Kidney (tissue), 14 donors: ENCODE data around the gene TMEM200A. TPM values are rescaled to one million over a fixed set of nuclear protein-coding genes. Genes with fewer than 3 reads are reported as not detected.

ENCODE experiments used
- DNase-seq, 5 donors: peaks; one replicate each; pipeline ENCODE4 v3.0.0-alpha.2; 2013 to 2020
- FAIRE-seq: peaks from 2 replicates; lab custom pipeline; 2012; peaks lifted over from hg19 to GRCh38; lab: Jason Lieb, UNC
- H3K27ac ChIP-seq, 2 donors: one replicate each; pipeline ENCODE4 v1.7.0; 2013; ENCODE audit warnings: low read depth in 2 of 2, low read length in 2 of 2, inconsistent platforms in 1 of 2
- H3K27me3 ChIP-seq: one replicate; pipeline ENCODE4 v1.7.1; 2013; ENCODE audit warnings: low read length, inconsistent platforms; ENCODE audit not compliant: control insufficient read depth, insufficient read depth
- H3K36me3 ChIP-seq, 3 donors: one replicate each; pipeline versions ENCODE4 v1.7.0 to v1.7.1; 2013; ENCODE audit warnings: low read length in 3 of 3, control low read depth in 1 of 3, inconsistent platforms in 1 of 3; ENCODE audit not compliant: insufficient read depth in 3 of 3, control insufficient read depth in 2 of 3
- H3K4me1 ChIP-seq, 3 donors: one replicate each; pipeline versions ENCODE4 v1.7.0 to v1.7.1; 2013; ENCODE audit warnings: low read length in 3 of 3, inconsistent platforms in 1 of 3, low read depth in 1 of 3; ENCODE audit not compliant: control insufficient read depth in 2 of 3, insufficient read depth in 2 of 3
- H3K4me3 ChIP-seq, 3 donors: one replicate each; pipeline versions ENCODE4 v1.7.0 to v1.8.1; 2013; ENCODE audit warnings: low read length in 3 of 3, control low read depth in 1 of 3, inconsistent platforms in 1 of 3
- H3K9ac ChIP-seq, 3 donors: one replicate each; pipeline versions ENCODE4 v1.7.0 to v1.7.1; 2013; ENCODE audit warnings: low read length in 3 of 3, control low read depth in 1 of 3, inconsistent platforms in 1 of 3
- H3K9me3 ChIP-seq, 3 donors: one replicate each; pipeline versions ENCODE4 v1.7.0 to v1.7.1; 2013; ENCODE audit warnings: low read length in 3 of 3, control low read depth in 1 of 3, inconsistent platforms in 1 of 3; ENCODE audit not compliant: control insufficient read depth in 2 of 3, insufficient read depth in 1 of 3
- CTCF ChIP-seq: IDR thresholded peaks from 3 replicates; pipeline ENCODE4 v1.5.1; 2012; ENCODE audit warnings: mild to moderate bottlenecking, moderate library complexity, borderline replicate concordance; ENCODE audit not compliant: insufficient read depth; ENCODE audit errors: extremely low read depth
- intact Hi-C: fragments of 100-400 bp; cut with DNase I; formaldehyde crosslinking; loops from one replicate; pipeline ENCODE4 v1.11.1; 2022
- polyA plus RNA-seq: library from polyadenylated mRNA; stranded (reverse); fragments of 350-450 nt; fragmentation: Illumina TruSeq; extraction: RNeasy Lipid Tissue Mini Kit (QIAGEN cat#74804); gene quantifications from one replicate; pipeline ENCODE4 v1.2.3, GENCODE V29; 2014; ENCODE audit warnings: low read depth, low replicate concordance; ENCODE audit not compliant: insufficient read depth
- total RNA-seq: library from RNA; stranded (reverse); fragmentation: NEBNext Ultra II Directional; extraction: Animal tissue kit (Norgen Biotek cat#: 25700); gene quantifications from one replicate; pipeline ENCODE4 v1.2.1, GENCODE V29; 2021
- donor health status: control.
- donor health status: control.
- donor health status: control.
- donor health status: control.
- donor health status: control.
- donor health status: DM: yes; HTN: yes; CAD: no.
- donor health status: Normal renal cell carcinoma (clear cell type).

TMEM200A gene
- total and polyA plus RNA-seq, 2 donors from 2014 or later: 7.7 to 17.9 TPM

DNA sequence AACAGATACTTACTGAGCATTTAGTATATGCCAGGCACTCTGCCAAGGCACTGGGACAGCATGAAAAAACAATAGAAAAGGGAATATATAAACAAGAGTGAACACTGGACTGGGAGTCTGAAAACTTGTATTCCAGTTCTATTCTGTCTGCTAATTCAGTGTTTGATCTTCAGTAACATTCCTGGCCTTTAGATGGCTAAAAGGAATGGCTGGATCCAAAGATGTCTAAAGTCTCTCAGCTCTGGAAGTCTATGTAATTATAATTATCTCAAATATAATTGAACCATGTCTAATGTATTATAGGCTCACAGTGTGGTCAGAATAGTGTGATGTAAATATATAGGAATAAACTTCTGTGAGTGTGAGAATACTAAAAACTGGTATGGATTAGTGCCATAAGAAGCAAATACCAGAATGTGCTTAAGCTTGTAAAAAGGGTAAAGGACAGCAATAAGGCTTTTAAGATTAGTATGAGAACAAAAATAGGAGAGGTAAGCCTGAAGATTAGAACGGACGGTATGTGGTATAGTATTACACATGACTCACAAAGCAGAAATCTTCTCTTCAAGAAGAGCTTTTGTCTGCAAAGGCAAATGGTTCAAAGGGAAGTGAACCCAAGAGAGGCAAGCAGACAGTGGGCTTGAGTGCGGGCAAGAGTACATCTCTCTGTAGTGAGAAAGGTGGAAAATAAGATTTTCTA lies 68.5 kb downstream of the TMEM200A start:
- intact Hi-C loops: no loop called here
- Histone ChIP-seq H3K9me3 (no peaks in the 10 kb centered on the region), H3K27ac (no peak overlapping the region), H3K27me3 (no peaks in the 10 kb centered on the region), H3K4me3 (no peak overlapping the region), H3K36me3 (no peaks in the 10 kb centered on the region), H3K9ac (no peak overlapping the region), H3K4me1 (no peaks in the 10 kb centered on the region)
- no peak for FAIRE-seq
- TF ChIP-seq CTCF: no peak
- DNase-seq: no peak

- FAIRE-seq (no peak), DNase-seq (no peak)
- H3K9ac ChIP-seq: no peak overlapping the region
- no peak overlapping the region for H3K27ac ChIP-seq
- no peaks in the 10 kb centered on the region for H3K9me3 ChIP-seq
- H3K4me3 ChIP-seq: no peak overlapping the region
- intact Hi-C loops: no loop called here
- H3K36me3 ChIP-seq: no peaks in the 10 kb centered on the region
- H3K4me1 ChIP-seq: no peaks in the 10 kb centered on the region
- H3K27me3 ChIP-seq: no peaks in the 10 kb centered on the region
- no peak for TF ChIP-seq CTCF
These were observed 69.4 kb downstream of the TMEM200A start for GRCh38 chr6:130435181-130435580.

DNA sequence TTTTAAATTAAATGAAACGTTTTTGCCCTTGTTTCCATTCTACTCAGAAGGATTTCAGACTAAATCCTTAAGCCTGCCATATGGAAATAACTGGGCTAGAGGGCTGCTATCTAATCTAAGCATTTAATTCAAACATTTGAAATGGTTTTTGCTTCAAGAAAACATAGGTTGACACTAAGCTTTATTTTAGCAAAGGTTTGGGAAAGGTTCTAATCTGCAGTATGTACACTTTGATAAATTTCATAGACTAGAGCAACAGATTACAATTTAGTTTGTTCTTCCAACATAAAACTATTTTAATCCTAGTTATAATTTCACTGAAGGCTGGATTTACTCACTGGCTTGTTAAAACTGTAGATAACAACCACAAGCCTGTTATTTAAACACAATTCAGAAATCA lies 72.1 kb downstream of the TMEM200A start:
- H3K4me1 ChIP-seq: no peaks in the 10 kb centered on the region
- no peak overlapping the region for H3K27ac ChIP-seq
- no peaks in the 10 kb centered on the region for H3K27me3 ChIP-seq
- no peak for TF ChIP-seq CTCF
- H3K36me3 ChIP-seq: peaks cover 0 to 10% (median 0%) of the 10 kb centered on the region in 3 donors
- FAIRE-seq: no peak
- H3K4me3 ChIP-seq: no peak overlapping the region
- intact Hi-C loops: no loop called here
- DNase-seq: peak in 1 of 5 donors; percentile 10
- H3K9me3 ChIP-seq: no peaks in the 10 kb centered on the region
- H3K9ac ChIP-seq: no peak overlapping the region
